GM21529 (cell line): ENCODE results near the gene WASL.
"Not testable (repeated sequence)": the region's sequence is repeated elsewhere in the genome, so short reads cannot be mapped to it uniquely, and the experiment has no call there.

Experiments
- ATAC-seq: cut with Tn5 transposase; IDR thresholded peaks from one replicate; pipeline ENCODE4 v1.9.1; 2021; ENCODE audit not compliant: unreplicated experiment

Gene WASL

GRCh38 chr7:123635551-123636359 is 113.0 kb downstream of the WASL start:
- ATAC-seq = peak; percentile 58

GRCh38 chr7:123634011-123634573 is 114.7 kb downstream of the WASL start:
- not testable (repeated sequence) for ATAC-seq

DNA sequence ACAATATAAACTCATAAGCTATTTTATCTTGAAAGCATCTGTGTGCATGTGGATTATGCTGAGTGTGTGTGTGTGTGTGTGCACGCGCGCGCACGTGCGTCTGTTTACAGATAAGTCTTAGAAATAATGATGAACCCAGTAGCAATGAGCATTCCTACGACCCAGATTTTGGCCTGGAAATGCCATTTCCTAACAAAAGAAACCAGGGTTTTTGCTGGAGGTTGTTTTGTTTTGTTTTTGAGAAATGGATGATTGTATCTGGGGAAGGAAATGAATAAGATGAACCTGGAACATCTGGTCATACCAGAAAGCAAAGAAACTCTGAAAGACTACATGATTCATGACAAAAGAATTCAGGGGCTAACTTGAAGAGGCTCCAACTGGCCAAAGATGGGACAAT is 115.2 kb downstream of the WASL start:
- ATAC-seq = no peak

DNA sequence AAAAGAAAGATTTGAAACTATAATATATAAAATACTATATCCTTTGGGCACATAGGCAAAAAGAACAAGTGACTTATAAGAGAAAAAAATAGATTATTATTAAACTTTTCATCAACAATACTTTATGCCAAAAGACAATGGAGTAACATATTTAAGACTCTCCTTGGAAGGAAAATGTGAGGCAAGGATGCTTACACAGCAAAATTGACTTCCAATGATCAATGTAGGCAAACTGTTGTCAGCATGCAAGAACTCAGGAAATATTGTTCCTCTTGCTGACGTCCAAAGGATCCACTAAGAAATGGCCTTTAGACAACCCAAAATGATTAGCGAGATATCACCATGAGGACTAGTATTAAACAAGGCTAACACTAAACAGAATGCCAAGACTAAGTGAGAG is 116.0 kb downstream of the WASL start:
- no peak for ATAC-seq
